H1 (cell line): ENCODE measurements around the gene MCUR1. TPM values are rescaled to one million over a fixed set of nuclear protein-coding genes. Genes with fewer than 3 reads are reported as not detected.

ENCODE experiments used
- CTCF ChIA-PET: fragments of 300-600 bp; sonication (Branson Sonifier 250); formaldehyde crosslinking; loops from one replicate; lab custom pipeline; 2021; ENCODE audit not compliant: partially characterized antibody; lab: Charles Lee
- POLR2A ChIA-PET: fragments of 300-600 bp; sonication (Branson Sonifier 250); formaldehyde crosslinking; loops from one replicate; lab custom pipeline; 2021; ENCODE audit warnings: inconsistent platforms; ENCODE audit not compliant: partially characterized antibody; lab: Charles Lee
- DNase-seq, 2 experiments: peaks; one replicate each; pipeline versions ENCODE4 v3.0.0 to v3.0.0-alpha.2; 2010 to 2022; ENCODE audit warnings: low spot score in 2 of 2, low read depth in 1 of 2, mixed read lengths in 1 of 2
- FAIRE-seq: peaks from 2 replicates; lab custom pipeline; 2011; peaks lifted over from hg19 to GRCh38; lab: Jason Lieb, UNC
- H2AFZ ChIP-seq: 2 replicates; pipeline ENCODE4 v1.8.1; 2012; ENCODE audit warnings: low read length, inconsistent platforms
- H2AK5ac ChIP-seq: 2 replicates; pipeline ENCODE4 v1.6.1; 2013; ENCODE audit warnings: low read depth, low read length
- H2BK120ac ChIP-seq: replicated peaks from 2 replicates; pipeline ENCODE3; 2013; ENCODE audit warnings: low read depth, low read length, inconsistent platforms
- H2BK12ac ChIP-seq: 2 replicates; pipeline ENCODE4 v1.6.1; 2013; ENCODE audit warnings: low read depth, low read length
- H2BK15ac ChIP-seq: 2 replicates; pipeline ENCODE4 v1.6.1; 2013; ENCODE audit warnings: low read length
- H2BK20ac ChIP-seq: 2 replicates; pipeline ENCODE4 v1.6.1; 2013; ENCODE audit warnings: low read length
- H2BK5ac ChIP-seq: 2 replicates; pipeline ENCODE4 v1.6.1; 2013; ENCODE audit warnings: low read depth, low read length
- H3K14ac ChIP-seq: 2 replicates; pipeline ENCODE4 v1.6.1; 2013; ENCODE audit warnings: inconsistent platforms; ENCODE audit not compliant: insufficient read length
- H3K18ac ChIP-seq: 2 replicates; pipeline ENCODE4 v1.6.1; 2013; ENCODE audit warnings: low read length; ENCODE audit errors: extremely low read depth
- H3K23ac ChIP-seq: 2 replicates; pipeline ENCODE4 v1.6.1; 2013; ENCODE audit warnings: inconsistent platforms; ENCODE audit not compliant: insufficient read length
- H3K23me2 ChIP-seq: 2 replicates; pipeline ENCODE4 v1.6.1; 2013; ENCODE audit warnings: low read depth, low read length
- H3K27ac ChIP-seq: 2 replicates; pipeline ENCODE4 v1.6.1; 2011; ENCODE audit warnings: low read depth, low read length, inconsistent platforms
- H3K27me3 ChIP-seq, 4 experiments: replicated peaks in 1 of 4; 1 replicate in 1 of 4; 2 replicates in 3 of 4; pipeline versions ENCODE4 v1.6.1 to v1.8.1; 2011 to 2013; ENCODE audit warnings: low read length in 3 of 4, mild to moderate bottlenecking in 3 of 4, inconsistent platforms in 2 of 4, mixed read lengths in 2 of 4, moderate library complexity in 1 of 4; ENCODE audit not compliant: control insufficient read depth in 3 of 4, insufficient read depth in 3 of 4; ENCODE audit errors: extremely low read depth in 1 of 4
- H3K36me3 ChIP-seq, 4 experiments: 2 replicates each; pipeline versions ENCODE4 v1.6.1 to v1.8.1; 2011 to 2013; ENCODE audit warnings: mild to moderate bottlenecking in 4 of 4, low read length in 3 of 4, moderate library complexity in 2 of 4, control low read depth in 1 of 4, inconsistent platforms in 1 of 4; ENCODE audit not compliant: insufficient read depth in 4 of 4, control insufficient read depth in 2 of 4
- H3K4ac ChIP-seq: replicated peaks from 2 replicates; pipeline ENCODE3; 2013; ENCODE audit warnings: low read length, low read depth, mixed read lengths, inconsistent platforms; ENCODE audit not compliant: insufficient read length
- H3K4me1 ChIP-seq, 4 experiments: replicated peaks in 1 of 4; 1 replicate in 1 of 4; 2 replicates in 3 of 4; pipeline versions ENCODE4 v1.6.1 to v1.8.1; 2011 to 2013; ENCODE audit warnings: low read length in 3 of 4, inconsistent platforms in 2 of 4, mixed read lengths in 1 of 4; ENCODE audit not compliant: insufficient read depth in 4 of 4, control insufficient read depth in 3 of 4
- H3K4me2 ChIP-seq, 2 experiments: 2 replicates each; pipeline versions ENCODE4 v1.6.1 to v1.8.1; 2011 to 2013; ENCODE audit warnings: low read depth in 2 of 2, low read length in 2 of 2, control low read depth in 1 of 2, inconsistent platforms in 1 of 2, mild to moderate bottlenecking in 1 of 2; ENCODE audit not compliant: insufficient read depth in 1 of 2
- H3K4me3 ChIP-seq, 4 experiments: fragments of 200-600, 300-600 bp in 1 of 4; sonication (generic), shearing (Covaris generic), sonication (Bioruptor Twin) in 1 of 4; 2 replicates each; pipeline versions ENCODE4 v1.5.1 to v1.8.1; 2011 to 2016; ENCODE audit warnings: low read length in 4 of 4, low read depth in 3 of 4, control low read depth in 2 of 4, inconsistent platforms in 2 of 4, mild to moderate bottlenecking in 2 of 4, mixed read lengths in 1 of 4, moderate library complexity in 1 of 4; ENCODE audit not compliant: insufficient read depth in 2 of 4; ENCODE audit errors: extremely low read depth in 1 of 4
- H3K56ac ChIP-seq: replicated peaks from 2 replicates; pipeline ENCODE3; 2013; ENCODE audit warnings: low read depth, mild to moderate bottlenecking, mixed read lengths, low read length, inconsistent platforms; ENCODE audit not compliant: insufficient read length
- H3K79me1 ChIP-seq: 2 replicates; pipeline ENCODE4 v1.6.1; 2013; ENCODE audit warnings: low read depth, low read length, control low read depth
- H3K79me2 ChIP-seq, 2 experiments: 2 replicates each; pipeline versions ENCODE4 v1.6.1 to v1.8.1; 2012 to 2013; ENCODE audit warnings: low read length in 2 of 2, mild to moderate bottlenecking in 2 of 2, inconsistent platforms in 1 of 2; ENCODE audit not compliant: insufficient read depth in 2 of 2, control insufficient read depth in 1 of 2
- H3K9ac ChIP-seq, 4 experiments: replicated peaks in 1 of 4; 1 replicate in 1 of 4; 2 replicates in 3 of 4; pipeline versions ENCODE4 v1.6.1 to v1.8.1; 2011 to 2013; ENCODE audit warnings: low read depth in 3 of 4, low read length in 3 of 4, control low read depth in 2 of 4, mild to moderate bottlenecking in 2 of 4, moderate library complexity in 2 of 4, inconsistent platforms in 1 of 4; ENCODE audit errors: extremely low read depth in 1 of 4
- H3K9me3 ChIP-seq, 2 experiments: 2 replicates each; pipeline versions ENCODE4 v1.6.1 to v1.8.1; 2012 to 2013; ENCODE audit warnings: mild to moderate bottlenecking in 2 of 2, moderate library complexity in 2 of 2, control low read depth in 1 of 2, inconsistent platforms in 1 of 2, low read depth in 1 of 2, low read length in 1 of 2, mixed read lengths in 1 of 2; ENCODE audit not compliant: insufficient read depth in 2 of 2
- H4K20me1 ChIP-seq, 2 experiments: replicated peaks in 1 of 2; 2 replicates each; pipeline versions ENCODE3 to v1.8.1; 2011 to 2013; ENCODE audit warnings: inconsistent platforms in 2 of 2, low read length in 2 of 2, mild to moderate bottlenecking in 1 of 2; ENCODE audit not compliant: insufficient read depth in 2 of 2, control insufficient read depth in 1 of 2
- H4K5ac ChIP-seq: 2 replicates; pipeline ENCODE4 v1.6.1; 2013; ENCODE audit warnings: low read length, low read depth, mixed read lengths, inconsistent platforms; ENCODE audit not compliant: insufficient read length
- H4K8ac ChIP-seq: 2 replicates; pipeline ENCODE4 v1.8.0; 2013; ENCODE audit warnings: mild to moderate bottlenecking, moderate library complexity, low read length, inconsistent platforms; ENCODE audit not compliant: insufficient read depth; ENCODE audit errors: extremely low read depth
- H4K91ac ChIP-seq: replicated peaks from 2 replicates; pipeline ENCODE3; 2013; ENCODE audit warnings: low read length, mixed read lengths, inconsistent platforms; ENCODE audit not compliant: insufficient read length
- CBX5 ChIP-seq: fragments of 300-800, 300-1000 bp; sonication (generic); IDR thresholded peaks from 2 replicates; pipeline ENCODE4 v1.7.1; 2016; ENCODE audit warnings: antibody characterized with exemption, low read length, low read depth
- CHD1 ChIP-seq: IDR thresholded peaks from 2 replicates; pipeline ENCODE4 v1.6.1; 2012; ENCODE audit warnings: low read depth, low read length, improper control_type of control experiment
- E2F6 ChIP-seq: IDR thresholded peaks from 2 replicates; pipeline ENCODE4 v1.6.1; 2012; ENCODE audit warnings: inconsistent platforms
- SUZ12 ChIP-seq: fragments of 200-600 bp; sonication (generic); IDR thresholded peaks from 2 replicates; pipeline ENCODE4 v1.6.1; 2012; ENCODE audit warnings: mild to moderate bottlenecking, inconsistent platforms, low read length, moderate library complexity, mixed read lengths
- TAF1 ChIP-seq: IDR thresholded peaks from 2 replicates; pipeline ENCODE4 v1.6.1; 2011; ENCODE audit warnings: mild to moderate bottlenecking, low read depth, low read length
- TBP ChIP-seq: IDR thresholded peaks from 2 replicates; pipeline ENCODE4 v1.6.1; 2011; ENCODE audit warnings: low read depth, low read length, improper control_type of control experiment
- WGBS, 2 experiments: shearing (Covaris generic) in 1 of 2; methylation state at CpG; one replicate each; pipeline versions ENCODE4 v1.1.6 to v1.1.7; 2013 to 2015; ENCODE audit warnings: low lambda C conversion rate in 2 of 2, mixed read lengths in 2 of 2, inconsistent platforms in 1 of 2, low coverage in 1 of 2, missing lambda C conversion rate in 1 of 2; ENCODE audit not compliant: insufficient replicate concordance in 2 of 2, insufficient coverage in 1 of 2, insufficient read length in 1 of 2; ENCODE audit errors: extremely low coverage in 1 of 2, missing lambda C conversion rate in 1 of 2; 5-methylcytosine and 5-hydroxymethylcytosine counted together
- polyA plus RNA-seq, 7 experiments: library from polyadenylated mRNA; depleted of rRNA in 3 of 7; stranded (reverse) in 5 of 7; unstranded in 2 of 7; fragments of >200 nt in 5 of 7; fragments of 200-250 nt in 2 of 7; gene quantifications; 1 replicate in 5 of 7; 2 replicates in 1 of 7; 4 replicates in 1 of 7; pipeline versions ENCODE4 v1.2.1 to v1.2.3, GENCODE V29; 2011 to 2013; ENCODE audit warnings: missing spikeins in 2 of 7, mixed read lengths in 2 of 7
- total RNA-seq: library from RNA; stranded (reverse); fragmentation: NEBNext Ultra II Directional; extraction: Animal tissue kit (Norgen Biotek cat#: 25700); gene quantifications from 2 replicates; pipeline ENCODE4 v1.2.1, GENCODE V29; 2021
- TF ChIP-seq, protein P1 (sequence below): IDR thresholded peaks from 2 replicates; pipeline ENCODE4 v1.6.1; 2012; ENCODE audit warnings: low read length, inconsistent platforms

The MCUR1 gene
- total and polyA plus RNA-seq, 2 of the 8 experiments (the other 6 are each of a cell fraction or from before 2014, with no cell fraction given) = 9.6 to 37.3 TPM

DNA sequence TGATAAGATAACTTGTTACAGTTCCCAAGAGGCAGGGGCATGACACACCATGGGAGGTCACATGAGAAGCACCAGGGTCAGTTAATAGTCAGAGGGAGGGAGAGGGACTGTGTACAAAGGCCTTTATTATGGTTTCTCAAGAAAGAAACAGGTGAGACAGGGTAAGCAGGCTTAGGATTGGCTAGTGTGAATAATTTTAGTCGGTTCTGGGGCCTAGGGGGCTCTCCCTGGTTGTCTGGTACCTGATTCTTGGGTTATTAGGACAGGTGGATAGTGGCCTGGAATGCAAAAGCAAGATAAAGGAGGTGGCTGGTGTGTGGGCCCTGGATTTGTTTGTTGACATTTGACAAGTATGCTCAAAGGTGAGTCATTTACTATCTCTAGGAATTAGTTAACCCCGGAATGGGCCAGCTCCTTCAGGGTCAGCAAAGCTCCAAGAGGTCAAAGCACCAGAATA lies 49.4 kb upstream of the MCUR1 start:
- POLR2A ChIA-PET = no interaction called here
- Histone ChIP-seq H3K4ac (no peak overlapping the region), H3K79me2 (no peaks in the 10 kb centered on the region), H4K20me1 (no peaks in the 10 kb centered on the region), H3K4me2 (no peak overlapping the region), H3K18ac (no peak overlapping the region), H2BK5ac (no peak overlapping the region), H2BK12ac (no peak overlapping the region), H2BK120ac (no peak overlapping the region), H4K8ac (no peak overlapping the region), H3K23ac (no peak overlapping the region), H2BK20ac (no peak overlapping the region), H3K27ac (no peak overlapping the region), H4K5ac (no peak overlapping the region), H2BK15ac (no peak overlapping the region), H3K4me3 (no peak overlapping the region), H3K79me1 (no peaks in the 10 kb centered on the region), H3K4me1 (no peaks in the 10 kb centered on the region), H4K91ac (no peak overlapping the region), H3K14ac (no peak overlapping the region), H3K56ac (no peak overlapping the region), H3K9ac (no peak overlapping the region), H2AFZ (no peak overlapping the region), H3K36me3 (no peaks in the 10 kb centered on the region), H3K27me3 (no peaks in the 10 kb centered on the region), H3K23me2 (no peaks in the 10 kb centered on the region), H3K9me3 (peaks cover 0 to 6% of the 10 kb centered on the region in 2 experiments; a peak in 1 of 4 replicates), H2AK5ac (no peak overlapping the region)
- CTCF ChIA-PET = interaction anchor here (1.4 kb wide), 1 partner anchor 11 kb away, joined by 4 read pairs; no protein-coding TSS in a partner anchor
- no peak for DNase-seq
- 86% methylated on average over 2 of the region's 2 CpGs; no CpG with 5 or more reads in 1 of the 2 experiments for WGBS, 2 experiments
- FAIRE-seq = no peak
- TF ChIP-seq, protein P1, sequence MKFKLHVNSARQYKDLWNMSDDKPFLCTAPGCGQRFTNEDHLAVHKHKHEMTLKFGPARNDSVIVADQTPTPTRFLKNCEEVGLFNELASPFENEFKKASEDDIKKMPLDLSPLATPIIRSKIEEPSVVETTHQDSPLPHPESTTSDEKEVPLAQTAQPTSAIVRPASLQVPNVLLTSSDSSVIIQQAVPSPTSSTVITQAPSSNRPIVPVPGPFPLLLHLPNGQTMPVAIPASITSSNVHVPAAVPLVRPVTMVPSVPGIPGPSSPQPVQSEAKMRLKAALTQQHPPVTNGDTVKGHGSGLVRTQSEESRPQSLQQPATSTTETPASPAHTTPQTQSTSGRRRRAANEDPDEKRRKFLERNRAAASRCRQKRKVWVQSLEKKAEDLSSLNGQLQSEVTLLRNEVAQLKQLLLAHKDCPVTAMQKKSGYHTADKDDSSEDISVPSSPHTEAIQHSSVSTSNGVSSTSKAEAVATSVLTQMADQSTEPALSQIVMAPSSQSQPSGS = no peak
- TF ChIP-seq CBX5 (no peak), SUZ12 (no peak), E2F6 (no peak), CHD1 (no peak), TBP (no peak), TAF1 (no peak)
